ENCODE data around the gene HPGD. TPM values are rescaled to one million over a fixed set of nuclear protein-coding genes. Genes with fewer than 3 reads are reported as not detected.

HPGD gene
- total RNA-seq, 2 experiments from 2014 or later = 9.3 to 10.4 TPM

- Mint-ChIP-seq H3K9me3 (no peaks in the 10 kb centered on the region), H3K27ac (no peak overlapping the region), H3K4me1 (ENCODE audit: low read depth) (no peaks in the 10 kb centered on the region), H3K27me3 (no peaks in the 10 kb centered on the region), H3K36me3 (ENCODE audit: low read depth) (no peaks in the 10 kb centered on the region), H3K4me3 (no peak overlapping the region)
- no peaks in the 10 kb centered on the region for H3K4me1 ChIP-seq (ENCODE audit: insufficient read depth, low read length)
- no peaks in the 10 kb centered on the region for H3K36me3 ChIP-seq (ENCODE audit: insufficient read depth, low read length)
- ATAC-seq (ENCODE audit: poor library complexity) (no peak), DNase-seq (no peak)
- ChIA-PET CTCF (interaction anchor here (0.8 to 1.4 kb wide), 2 partner anchors 10 kb away, joined by 3 read pairs; no protein-coding TSS in a partner anchor), POLR2A (no interaction called here)
- intact Hi-C loops (cut with DNase I, micrococcal nuclease) = no loop called here
- no peak overlapping the region for H3K4me3 ChIP-seq (ENCODE audit: low read length)
- no peaks in the 10 kb centered on the region for H3K9me3 ChIP-seq (ENCODE audit: control insufficient read depth in 1 of 2, insufficient read depth in 1 of 2, low read length in 2 of 2)
- no peaks in the 10 kb centered on the region for H3K27me3 ChIP-seq (ENCODE audit: control insufficient read depth in 1 of 2, insufficient read depth in 2 of 2, low read length in 2 of 2)
- no peak for TF ChIP-seq CTCF (IDR thresholded peaks at IDR 0.05)
- H3K27ac ChIP-seq (ENCODE audit: low read depth in 1 of 2, low read length in 2 of 2) = no peak overlapping the region
Measured at GRCh38 chr4:174457468-174457867, 64.8 kb downstream of the HPGD start.

- POLR2A ChIA-PET = no interaction called here
- Histone ChIP-seq H3K4me3 (ENCODE audit: low read length) (no peak overlapping the region), H3K36me3 (ENCODE audit: insufficient read depth, low read length) (no peaks in the 10 kb centered on the region), H3K4me1 (ENCODE audit: insufficient read depth, low read length) (no peaks in the 10 kb centered on the region), H3K27me3 (ENCODE audit: control insufficient read depth in 1 of 2, insufficient read depth in 2 of 2, low read length in 2 of 2) (no peaks in the 10 kb centered on the region), H3K27ac (ENCODE audit: low read depth in 1 of 2, low read length in 2 of 2) (no peak overlapping the region), H3K9me3 (ENCODE audit: control insufficient read depth in 1 of 2, insufficient read depth in 1 of 2, low read length in 2 of 2) (no peaks in the 10 kb centered on the region)
- H3K27ac Mint-ChIP-seq = no peak overlapping the region
- no peaks in the 10 kb centered on the region for H3K4me1 Mint-ChIP-seq (ENCODE audit: low read depth)
- H3K36me3 Mint-ChIP-seq (ENCODE audit: low read depth) = no peaks in the 10 kb centered on the region
- no peak for TF ChIP-seq CTCF (IDR thresholded peaks at IDR 0.05)
- H3K27me3 Mint-ChIP-seq = no peaks in the 10 kb centered on the region
- DNase-seq (no peak), ATAC-seq (ENCODE audit: poor library complexity) (no peak)
- CTCF ChIA-PET = no interaction called here
- H3K9me3 Mint-ChIP-seq = no peaks in the 10 kb centered on the region
- no peak overlapping the region for H3K4me3 Mint-ChIP-seq
- intact Hi-C loops (cut with DNase I, micrococcal nuclease) = no loop called here
Measured at GRCh38 chr4:174454815-174455473, 67.3 kb downstream of the HPGD start.

- Mint-ChIP-seq H3K4me1 (ENCODE audit: low read depth) (no peaks in the 10 kb centered on the region), H3K4me3 (no peak overlapping the region), H3K9me3 (no peaks in the 10 kb centered on the region), H3K27me3 (no peaks in the 10 kb centered on the region), H3K27ac (no peak overlapping the region), H3K36me3 (ENCODE audit: low read depth) (no peaks in the 10 kb centered on the region)
- Histone ChIP-seq H3K27me3 (ENCODE audit: control insufficient read depth in 1 of 2, insufficient read depth in 2 of 2, low read length in 2 of 2) (no peaks in the 10 kb centered on the region), H3K27ac (ENCODE audit: low read depth in 1 of 2, low read length in 2 of 2) (no peak overlapping the region), H3K9me3 (ENCODE audit: control insufficient read depth in 1 of 2, insufficient read depth in 1 of 2, low read length in 2 of 2) (no peaks in the 10 kb centered on the region), H3K4me3 (ENCODE audit: low read length) (no peak overlapping the region), H3K36me3 (ENCODE audit: insufficient read depth, low read length) (no peaks in the 10 kb centered on the region), H3K4me1 (ENCODE audit: insufficient read depth, low read length) (no peaks in the 10 kb centered on the region)
- CTCF ChIA-PET = interaction anchor here (0.7 kb wide), 1 partner anchor 47 kb away, joined by 3 read pairs; no protein-coding TSS in a partner anchor
- no peak for DNase-seq
- intact Hi-C loops (cut with DNase I, micrococcal nuclease) = no loop called here
- TF ChIP-seq CTCF (IDR thresholded peaks at IDR 0.05) = no peak
- POLR2A ChIA-PET = no interaction called here
- no peak for ATAC-seq (ENCODE audit: poor library complexity)
Measured at GRCh38 chr4:174451718-174452296, 70.5 kb downstream of the HPGD start.
